DMS114 treated with DMSO at 0.1 percent for 48 hours (cell line): Measurements from ENCODE around the gene TMEM69.
"Not testable (repeated sequence)": the region's sequence is repeated elsewhere in the genome, so short reads cannot be mapped to it uniquely, and the experiment has no call there.

ENCODE experiments used
- DNase-seq: peaks from one replicate; lab custom pipeline; 2025; ENCODE audit not compliant: unreplicated experiment; lab: John Stamatoyannopoulos, UW

Gene TMEM69

GRCh38 chr1:45677751-45678245, 10.2 kb upstream of the TMEM69 start:
- no peak for DNase-seq

GRCh38 chr1:45678489-45678888, 9.5 kb upstream of the TMEM69 start:
- DNase-seq: no peak

GRCh38 chr1:45679123-45679522, 8.9 kb upstream of the TMEM69 start:
- no peak for DNase-seq

- no peak for DNase-seq
Observed at GRCh38 chr1:45682942-45683341, 5.0 kb upstream of the TMEM69 start.

- DNase-seq: no peak
Observed at GRCh38 chr1:45684402-45684801, 3.6 kb upstream of the TMEM69 start.

GRCh38 chr1:45685308-45686014, 2.5 kb upstream of the TMEM69 start:
- DNase-seq: no peak

GRCh38 chr1:45686015-45686287, 2.0 kb upstream of the TMEM69 start:
- no peak for DNase-seq

- DNase-seq: peak; percentile 94
Observed at GRCh38 chr1:45686288-45687013, 1.5 kb upstream of the TMEM69 start, which contains the start of gene GPBP1L1. GPBP1L1 (minus strand) TSS chr1:45686533; CDS start chr1:45659087, 27,446 bp downstream.

- peak; percentile 97 for DNase-seq
Observed at GRCh38 chr1:45687014-45687753, 797 bp upstream of the TMEM69 start.

- not testable (repeated sequence) for DNase-seq
Observed at GRCh38 chr1:45693811-45694210, 5.8 kb downstream of the TMEM69 start.

GRCh38 chr1:45694823-45695222, 6.8 kb downstream of the TMEM69 start:
- DNase-seq: no peak

- DNase-seq: no peak
Observed at GRCh38 chr1:45704637-45705036, 16.7 kb downstream of the TMEM69 start.

GRCh38 chr1:45713711-45714110, 25.7 kb downstream of the TMEM69 start:
- DNase-seq: no peak

GRCh38 chr1:45716700-45717099, 28.7 kb downstream of the TMEM69 start:
- DNase-seq: no peak

GRCh38 chr1:45717386-45717785, 29.4 kb downstream of the TMEM69 start:
- DNase-seq: not testable (repeated sequence)

GRCh38 chr1:45718289-45718688, 30.3 kb downstream of the TMEM69 start:
- DNase-seq: no peak

- DNase-seq: no peak
Observed at GRCh38 chr1:45721207-45721606, 33.2 kb downstream of the TMEM69 start.

- DNase-seq: no peak
Observed at GRCh38 chr1:45722809-45723208, 34.8 kb downstream of the TMEM69 start.

- DNase-seq: no peak
Observed at GRCh38 chr1:45723248-45723930, 35.4 kb downstream of the TMEM69 start.

- not testable (repeated sequence) for DNase-seq
Observed at GRCh38 chr1:45726007-45726406, 38.0 kb downstream of the TMEM69 start.

GRCh38 chr1:45730075-45730779, 42.2 kb downstream of the TMEM69 start:
- DNase-seq: no peak
